Stimulated activated CD8-positive, alpha-beta memory T cell treated with anti-CD3 and anti-CD28 coated beads, Interleukin-4, amount 100 ng/mL, for 4 hours (primary cell): Measurements from ENCODE around the gene ZNF565.
"Not testable (repeated sequence)": the region's sequence is repeated elsewhere in the genome, so short reads cannot be mapped to it uniquely, and the experiment has no call there.

ENCODE experiments used
- DNase-seq, 2 donors: peaks; one replicate each; pipeline ENCODE4 v3.0.0-alpha.2; 2020; ENCODE audit warnings: low read depth in 2 of 2, low spot score in 1 of 2

The ZNF565 gene

GRCh38 chr19:36214386-36215275 lies at the start of gene ZNF565, which contains the start of gene ZNF146:
TSS of gene ZNF565 (minus strand) at chr19:36214665. CDS start at chr19:36201985, 12,680 bp downstream.
TSS of gene ZNF146 (plus strand) at chr19:36215106. CDS start at chr19:36236441, 21,335 bp downstream.
- DNase-seq = peak; percentile 88 to 92

- DNase-seq = no peak
Observed at GRCh38 chr19:36259211-36259610, 44.7 kb upstream of the ZNF565 start.

- no peak for DNase-seq
Observed at GRCh38 chr19:36258028-36258875, 43.8 kb upstream of the ZNF565 start.

GRCh38 chr19:36257520-36257876 lies 43.0 kb upstream of the ZNF565 start:
- no peak for DNase-seq

GRCh38 chr19:36256853-36257519 lies 42.5 kb upstream of the ZNF565 start:
- no peak for DNase-seq

GRCh38 chr19:36256064-36256463 lies 41.6 kb upstream of the ZNF565 start:
- DNase-seq = no peak

GRCh38 chr19:36255316-36255715 lies 40.9 kb upstream of the ZNF565 start:
- no peak for DNase-seq

- DNase-seq = no peak
Observed at GRCh38 chr19:36254848-36255247, 40.4 kb upstream of the ZNF565 start.

GRCh38 chr19:36252047-36252446 lies 37.6 kb upstream of the ZNF565 start:
- no peak for DNase-seq

GRCh38 chr19:36246006-36246481 lies 31.6 kb upstream of the ZNF565 start:
- no peak for DNase-seq

- no peak for DNase-seq
Observed at GRCh38 chr19:36245210-36246005, 30.9 kb upstream of the ZNF565 start.

- DNase-seq = no peak
Observed at GRCh38 chr19:36244066-36244465, 29.6 kb upstream of the ZNF565 start.

- DNase-seq = no peak
Observed at GRCh38 chr19:36236946-36237310, 22.5 kb upstream of the ZNF565 start.

- DNase-seq = no peak
Observed at GRCh38 chr19:36236304-36236945, 22.0 kb upstream of the ZNF565 start.

GRCh38 chr19:36233626-36234025 lies 19.2 kb upstream of the ZNF565 start:
- DNase-seq = not testable (repeated sequence)

GRCh38 chr19:36225219-36225892 lies 10.9 kb upstream of the ZNF565 start:
- no peak for DNase-seq

GRCh38 chr19:36222503-36222902 lies 8.0 kb upstream of the ZNF565 start:
- DNase-seq = no peak

GRCh38 chr19:36221474-36221873 lies 7.0 kb upstream of the ZNF565 start:
- no peak for DNase-seq
